ENCODE data around the gene MAP3K6. TPM values are rescaled to one million over a fixed set of nuclear protein-coding genes. Genes with fewer than 3 reads are reported as not detected.

MAP3K6 gene
- total and polyA plus RNA-seq, 2 of the 13 experiments (the other 11 are each of a cell fraction or from before 2014, with no cell fraction given): 2.7 to 3.2 TPM

DNA sequence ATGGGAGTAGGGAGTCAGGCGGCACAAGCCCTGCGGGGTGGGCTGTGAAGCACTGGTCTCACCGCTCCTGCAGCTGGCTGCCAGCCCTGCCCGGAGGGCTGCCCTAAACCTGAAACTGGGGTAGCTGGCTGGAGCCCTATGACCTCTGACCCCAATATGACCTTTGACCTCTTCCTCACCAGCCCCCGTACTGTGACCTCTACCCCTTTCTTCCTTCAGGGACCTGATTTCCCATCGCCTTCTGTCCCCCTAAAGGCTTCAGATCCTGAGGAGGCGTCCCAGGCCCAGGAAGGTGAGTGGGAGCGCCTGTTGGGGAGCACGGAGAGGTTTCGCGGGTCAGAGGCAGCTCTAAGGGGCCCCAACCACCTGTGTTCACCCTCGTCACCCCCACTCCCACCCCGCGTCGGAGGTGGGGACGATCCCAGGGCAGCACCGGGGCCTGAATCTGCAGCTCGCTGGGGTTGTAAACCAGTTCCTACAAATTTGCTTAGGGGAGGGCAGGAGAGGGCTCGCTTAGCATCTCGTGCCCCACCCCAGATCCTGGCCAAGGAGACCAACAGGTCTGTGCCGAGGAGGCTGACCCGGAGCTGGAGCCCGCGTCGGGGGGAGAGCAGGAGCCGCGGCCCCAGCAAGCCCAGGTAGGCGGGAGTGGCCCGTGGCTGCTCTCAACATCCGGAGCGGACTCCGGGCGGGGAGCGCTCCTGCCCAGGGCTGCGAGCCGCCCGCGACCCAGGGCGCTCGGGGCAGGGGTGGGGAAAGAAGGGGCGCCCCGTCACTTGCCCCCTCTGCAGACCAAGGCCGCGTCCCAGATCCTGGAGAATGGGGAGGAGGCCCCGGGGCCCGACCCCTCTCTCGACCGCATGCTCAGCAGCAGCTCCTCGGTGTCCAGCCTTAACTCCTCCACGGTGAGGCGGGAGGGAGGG is 17.6 kb downstream of the MAP3K6 start (continued):
- TF ChIP-seq ASH2L (IDR thresholded peaks at IDR 0.05; ENCODE audit: insufficient read length, low read depth, low read length) (no peak), HMGA1 (CRISPR knock-in tag; conservative IDR thresholded peaks at IDR 0.05) (no peak), ZZZ3 (CRISPR knock-in tag; IDR thresholded peaks at IDR 0.05; ENCODE audit: borderline replicate concordance) (no peak), NR2F6 (IDR thresholded peaks at IDR 0.05) (peak; percentile 92), NR2F6 (CRISPR knock-in tag; IDR thresholded peaks at IDR 0.05) (peak; percentile 72), KAT7 (CRISPR knock-in tag; IDR thresholded peaks at IDR 0.05; ENCODE audit: borderline replicate concordance) (no peak), NR2F1 (CRISPR knock-in tag; IDR thresholded peaks at IDR 0.05) (peak in 1 of 2 experiments; percentile 66; a peak in 2 of 4 replicates), PHF8 (CRISPR knock-in tag; IDR thresholded peaks at IDR 0.05) (peak; percentile 36; the same call in 1 of the 2 replicates), ZKSCAN5 (CRISPR knock-in tag; IDR thresholded peaks at IDR 0.05) (no peak), ZNF761 (CRISPR knock-in tag; conservative IDR thresholded peaks at IDR 0.05) (0 out of 2 replicates have a peak, but pooled peaks have one; percentile 39), TOE1 (CRISPR knock-in tag; IDR thresholded peaks at IDR 0.05) (no peak), ZFP90 (CRISPR knock-in tag; IDR thresholded peaks at IDR 0.05; ENCODE audit: borderline replicate concordance) (no peak), RBFOX2 (IDR thresholded peaks at IDR 0.05; ENCODE audit: low read depth, low read length) (0 out of 2 replicates have a peak, but pooled peaks have one; percentile 25), KLF11 (CRISPR knock-in tag; IDR thresholded peaks at IDR 0.05) (no peak), YEATS4 (CRISPR knock-in tag; IDR thresholded peaks at IDR 0.05; ENCODE audit: borderline replicate concordance) (no peak; the same call in 1 of the 2 replicates), HOXA9 (CRISPR knock-in tag; IDR thresholded peaks at IDR 0.05; ENCODE audit: borderline replicate concordance) (no peak)
- TF ChIP-seq, protein P1, sequence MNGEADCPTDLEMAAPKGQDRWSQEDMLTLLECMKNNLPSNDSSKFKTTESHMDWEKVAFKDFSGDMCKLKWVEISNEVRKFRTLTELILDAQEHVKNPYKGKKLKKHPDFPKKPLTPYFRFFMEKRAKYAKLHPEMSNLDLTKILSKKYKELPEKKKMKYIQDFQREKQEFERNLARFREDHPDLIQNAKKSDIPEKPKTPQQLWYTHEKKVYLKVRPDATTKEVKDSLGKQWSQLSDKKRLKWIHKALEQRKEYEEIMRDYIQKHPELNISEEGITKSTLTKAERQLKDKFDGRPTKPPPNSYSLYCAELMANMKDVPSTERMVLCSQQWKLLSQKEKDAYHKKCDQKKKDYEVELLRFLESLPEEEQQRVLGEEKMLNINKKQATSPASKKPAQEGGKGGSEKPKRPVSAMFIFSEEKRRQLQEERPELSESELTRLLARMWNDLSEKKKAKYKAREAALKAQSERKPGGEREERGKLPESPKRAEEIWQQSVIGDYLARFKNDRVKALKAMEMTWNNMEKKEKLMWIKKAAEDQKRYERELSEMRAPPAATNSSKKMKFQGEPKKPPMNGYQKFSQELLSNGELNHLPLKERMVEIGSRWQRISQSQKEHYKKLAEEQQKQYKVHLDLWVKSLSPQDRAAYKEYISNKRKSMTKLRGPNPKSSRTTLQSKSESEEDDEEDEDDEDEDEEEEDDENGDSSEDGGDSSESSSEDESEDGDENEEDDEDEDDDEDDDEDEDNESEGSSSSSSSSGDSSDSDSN (CRISPR knock-in tag; IDR thresholded peaks at IDR 0.05): peak; percentile 50; the same call in 1 of the 2 replicates
- TF ChIP-seq, protein P2, sequence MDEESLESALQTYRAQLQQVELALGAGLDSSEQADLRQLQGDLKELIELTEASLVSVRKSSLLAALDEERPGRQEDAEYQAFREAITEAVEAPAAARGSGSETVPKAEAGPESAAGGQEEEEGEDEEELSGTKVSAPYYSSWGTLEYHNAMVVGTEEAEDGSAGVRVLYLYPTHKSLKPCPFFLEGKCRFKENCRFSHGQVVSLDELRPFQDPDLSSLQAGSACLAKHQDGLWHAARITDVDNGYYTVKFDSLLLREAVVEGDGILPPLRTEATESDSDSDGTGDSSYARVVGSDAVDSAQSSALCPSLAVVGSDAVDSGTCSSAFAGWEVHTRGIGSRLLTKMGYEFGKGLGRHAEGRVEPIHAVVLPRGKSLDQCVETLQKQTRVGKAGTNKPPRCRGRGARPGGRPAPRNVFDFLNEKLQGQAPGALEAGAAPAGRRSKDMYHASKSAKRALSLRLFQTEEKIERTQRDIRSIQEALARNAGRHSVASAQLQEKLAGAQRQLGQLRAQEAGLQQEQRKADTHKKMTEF (CRISPR knock-in tag; IDR thresholded peaks at IDR 0.05): 0 out of 2 replicates have a peak, but pooled peaks have one; percentile 43
- TF ChIP-seq, protein P3, sequence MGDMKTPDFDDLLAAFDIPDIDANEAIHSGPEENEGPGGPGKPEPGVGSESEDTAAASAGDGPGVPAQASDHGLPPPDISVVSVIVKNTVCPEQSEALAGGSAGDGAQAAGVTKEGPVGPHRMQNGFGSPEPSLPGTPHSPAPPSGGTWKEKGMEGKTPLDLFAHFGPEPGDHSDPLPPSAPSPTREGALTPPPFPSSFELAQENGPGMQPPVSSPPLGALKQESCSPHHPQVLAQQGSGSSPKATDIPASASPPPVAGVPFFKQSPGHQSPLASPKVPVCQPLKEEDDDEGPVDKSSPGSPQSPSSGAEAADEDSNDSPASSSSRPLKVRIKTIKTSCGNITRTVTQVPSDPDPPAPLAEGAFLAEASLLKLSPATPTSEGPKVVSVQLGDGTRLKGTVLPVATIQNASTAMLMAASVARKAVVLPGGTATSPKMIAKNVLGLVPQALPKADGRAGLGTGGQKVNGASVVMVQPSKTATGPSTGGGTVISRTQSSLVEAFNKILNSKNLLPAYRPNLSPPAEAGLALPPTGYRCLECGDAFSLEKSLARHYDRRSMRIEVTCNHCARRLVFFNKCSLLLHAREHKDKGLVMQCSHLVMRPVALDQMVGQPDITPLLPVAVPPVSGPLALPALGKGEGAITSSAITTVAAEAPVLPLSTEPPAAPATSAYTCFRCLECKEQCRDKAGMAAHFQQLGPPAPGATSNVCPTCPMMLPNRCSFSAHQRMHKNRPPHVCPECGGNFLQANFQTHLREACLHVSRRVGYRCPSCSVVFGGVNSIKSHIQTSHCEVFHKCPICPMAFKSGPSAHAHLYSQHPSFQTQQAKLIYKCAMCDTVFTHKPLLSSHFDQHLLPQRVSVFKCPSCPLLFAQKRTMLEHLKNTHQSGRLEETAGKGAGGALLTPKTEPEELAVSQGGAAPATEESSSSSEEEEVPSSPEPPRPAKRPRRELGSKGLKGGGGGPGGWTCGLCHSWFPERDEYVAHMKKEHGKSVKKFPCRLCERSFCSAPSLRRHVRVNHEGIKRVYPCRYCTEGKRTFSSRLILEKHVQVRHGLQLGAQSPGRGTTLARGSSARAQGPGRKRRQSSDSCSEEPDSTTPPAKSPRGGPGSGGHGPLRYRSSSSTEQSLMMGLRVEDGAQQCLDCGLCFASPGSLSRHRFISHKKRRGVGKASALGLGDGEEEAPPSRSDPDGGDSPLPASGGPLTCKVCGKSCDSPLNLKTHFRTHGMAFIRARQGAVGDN (CRISPR knock-in tag; IDR thresholded peaks at IDR 0.05): peak; percentile 80
- TF ChIP-seq, protein P4, sequence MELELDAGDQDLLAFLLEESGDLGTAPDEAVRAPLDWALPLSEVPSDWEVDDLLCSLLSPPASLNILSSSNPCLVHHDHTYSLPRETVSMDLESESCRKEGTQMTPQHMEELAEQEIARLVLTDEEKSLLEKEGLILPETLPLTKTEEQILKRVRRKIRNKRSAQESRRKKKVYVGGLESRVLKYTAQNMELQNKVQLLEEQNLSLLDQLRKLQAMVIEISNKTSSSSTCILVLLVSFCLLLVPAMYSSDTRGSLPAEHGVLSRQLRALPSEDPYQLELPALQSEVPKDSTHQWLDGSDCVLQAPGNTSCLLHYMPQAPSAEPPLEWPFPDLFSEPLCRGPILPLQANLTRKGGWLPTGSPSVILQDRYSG (CRISPR knock-in tag; IDR thresholded peaks at IDR 0.05): no peak
